ENCODE measurements around the gene ZCCHC10.
"Not testable (repeated sequence)": the region's sequence is repeated elsewhere in the genome, so short reads cannot be mapped to it uniquely, and the experiment has no call there.

ZCCHC10 gene

DNA sequence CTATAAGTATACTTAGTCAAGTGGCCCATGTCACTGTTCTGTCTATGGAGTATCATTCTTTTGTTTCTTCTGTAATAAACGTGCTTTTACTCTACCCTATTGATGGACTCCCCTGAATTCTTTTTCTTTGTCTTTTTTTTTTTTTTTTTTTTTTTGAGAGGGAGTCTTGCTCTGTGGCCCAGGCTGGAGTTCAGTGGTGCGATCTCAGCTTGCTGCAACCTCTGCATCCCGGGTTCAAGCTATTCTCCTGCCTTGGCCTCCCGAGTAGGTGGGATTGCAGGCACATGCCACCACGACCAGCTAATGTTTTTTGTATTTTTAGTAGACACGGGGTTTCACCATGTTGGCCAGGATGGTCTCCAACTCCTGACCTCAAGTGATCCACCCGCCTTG is 53.9 kb downstream of the ZCCHC10 start:
- DNase-seq = not testable (repeated sequence)

- DNase-seq = peak; percentile 59
Observed at GRCh38 chr5:132971483-132972435, 54.6 kb downstream of the ZCCHC10 start.

DNA sequence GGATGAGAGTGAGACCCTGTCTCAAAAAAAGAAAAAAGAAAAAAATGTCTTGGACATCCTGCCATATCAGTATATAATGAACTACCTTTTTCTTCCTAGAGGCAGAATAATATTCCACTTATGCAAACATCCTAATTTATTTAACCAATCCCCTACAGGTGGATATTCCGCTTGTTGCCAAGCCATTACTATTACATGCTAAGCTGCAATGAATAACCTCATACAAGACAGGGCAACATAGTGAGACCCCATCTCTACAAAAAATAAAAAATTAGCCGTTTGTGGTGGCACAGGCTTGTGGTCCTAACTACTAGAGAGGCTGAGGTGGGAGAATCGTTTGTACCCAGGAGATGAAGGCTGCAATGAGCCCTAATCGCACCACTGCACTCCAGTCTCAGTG is 61.2 kb downstream of the ZCCHC10 start:
- no peak for DNase-seq

GRCh38 chr5:132963171-132964104 is 62.9 kb downstream of the ZCCHC10 start, which contains the start of gene AFF4:
TSS of gene AFF4 (minus strand) at chr5:132963634. CDS start at chr5:132937189, 26,445 bp downstream.
- DNase-seq = peak; percentile 94

DNA sequence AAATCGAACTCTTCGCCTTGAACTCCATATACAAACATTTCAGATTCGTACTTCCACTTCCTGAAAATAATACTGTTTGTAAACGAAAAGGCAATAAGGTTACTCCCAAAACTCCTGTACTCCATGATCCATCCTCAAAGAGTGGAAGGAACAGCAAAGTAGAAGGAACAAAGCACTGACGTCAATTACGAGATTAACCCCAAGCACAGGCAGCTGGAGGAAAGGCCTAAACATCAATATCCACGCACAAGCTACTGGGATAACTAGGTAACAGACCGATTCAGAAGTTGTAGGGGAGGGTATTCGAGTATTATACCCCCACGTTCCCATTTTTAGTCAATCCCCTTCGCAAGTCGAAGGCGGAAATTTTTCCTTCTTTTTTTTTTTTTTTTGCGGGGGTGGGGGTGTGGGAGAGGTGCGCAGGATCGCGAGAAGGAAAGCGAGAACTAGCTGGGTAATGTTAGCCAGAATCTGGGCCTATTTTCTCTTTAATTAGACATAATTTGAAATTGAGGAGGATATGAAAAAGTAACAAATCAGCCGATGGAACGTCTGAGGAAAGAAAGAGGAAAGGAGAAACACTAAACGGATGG is 63.8 kb downstream of the ZCCHC10 start:
- peak; percentile 57 for DNase-seq

DNA sequence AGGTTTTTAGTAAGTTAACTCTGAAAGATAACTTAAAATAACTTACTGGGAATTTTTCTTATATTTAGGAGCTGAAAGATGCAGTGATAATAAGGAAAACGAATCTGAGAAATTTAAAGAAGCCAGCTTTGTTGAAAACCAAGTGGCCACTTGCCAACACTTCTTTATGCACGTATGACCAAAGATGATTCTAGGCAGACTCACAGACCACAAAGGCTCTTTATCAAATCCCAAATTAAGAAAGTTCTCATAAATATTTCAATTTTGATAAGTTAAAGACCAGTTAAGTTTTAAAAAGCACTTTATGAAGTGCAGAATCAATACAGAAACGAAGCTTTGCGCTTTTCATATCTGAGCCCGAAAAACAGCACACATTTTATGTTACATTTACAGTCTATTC is 64.5 kb downstream of the ZCCHC10 start:
- peak; percentile 65 for DNase-seq

DNA sequence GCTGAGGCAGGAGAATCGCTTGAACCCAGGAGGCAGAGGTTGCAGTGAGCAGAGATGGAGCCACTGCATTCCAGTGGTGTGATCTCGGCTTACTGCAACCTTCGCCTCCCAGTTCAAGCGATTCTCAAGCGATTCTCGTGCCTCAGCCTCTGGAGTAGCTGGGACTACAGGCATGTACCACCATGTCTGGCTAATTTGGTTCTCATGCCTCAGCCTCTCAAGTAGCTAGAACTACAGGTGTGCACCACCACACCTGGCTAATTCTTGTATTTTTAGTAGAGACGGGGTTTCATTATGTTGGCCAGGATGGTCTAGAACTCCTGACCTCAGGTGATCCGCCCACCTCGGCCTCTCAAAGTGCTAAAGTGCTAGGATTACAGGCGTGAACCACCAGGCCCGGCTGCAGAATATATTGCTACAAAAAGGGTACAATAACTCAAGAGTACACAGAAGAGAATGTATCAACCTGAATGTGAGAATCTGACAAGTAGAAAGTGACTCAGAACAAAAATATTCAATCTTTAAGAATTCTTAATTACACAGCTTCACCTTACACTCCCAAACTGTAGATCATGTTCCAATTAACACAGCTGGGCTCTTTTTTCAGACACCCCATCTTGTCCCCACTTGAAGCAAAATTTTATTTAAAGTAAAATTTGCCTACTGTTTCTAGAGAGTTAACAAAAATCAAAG is 65.1 kb downstream of the ZCCHC10 start:
- peak; percentile 7 for DNase-seq

GRCh38 chr5:132956166-132956799 is 70.1 kb downstream of the ZCCHC10 start:
- not testable (repeated sequence) for DNase-seq

DNA sequence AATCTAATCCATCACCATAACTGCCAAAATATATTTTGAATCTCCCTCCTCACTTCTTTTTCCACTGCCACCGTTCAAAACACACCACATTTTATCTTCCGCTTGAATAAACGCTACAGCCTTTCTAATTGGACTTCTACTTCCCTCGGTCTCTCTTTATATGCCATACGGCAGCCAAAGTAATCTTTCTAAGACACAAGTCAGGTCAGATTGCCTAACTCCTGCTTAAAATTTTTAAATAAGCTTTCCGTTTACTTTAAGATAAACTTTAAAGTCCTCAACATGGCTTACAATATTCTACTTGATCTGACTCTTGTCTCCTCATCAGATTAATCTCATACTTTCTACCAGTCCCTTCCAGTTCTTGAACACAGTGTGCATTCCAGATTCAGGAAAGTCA is 72.6 kb downstream of the ZCCHC10 start:
- DNase-seq = no peak

DNA sequence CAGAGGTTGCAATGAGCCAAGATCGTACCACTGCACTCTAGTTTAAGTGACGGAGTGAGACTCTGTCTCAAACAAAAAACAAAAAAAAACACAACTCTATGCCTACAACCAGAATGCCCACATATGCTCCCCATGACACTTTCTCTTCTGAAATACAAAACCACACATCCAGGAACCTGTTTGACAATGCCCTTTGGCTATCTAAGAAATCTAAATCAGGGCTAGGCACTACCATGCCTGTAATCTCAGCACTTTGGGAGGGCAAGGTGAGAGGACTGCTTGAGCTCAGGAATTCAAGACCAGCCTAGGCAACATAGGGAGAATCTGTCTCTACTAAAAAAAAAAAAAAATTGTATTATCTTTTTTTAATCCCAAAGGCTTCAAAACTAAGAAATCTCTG is 73.5 kb downstream of the ZCCHC10 start:
- DNase-seq = no peak

- no peak for DNase-seq
Observed at GRCh38 chr5:132951897-132952296, 74.5 kb downstream of the ZCCHC10 start.

DNA sequence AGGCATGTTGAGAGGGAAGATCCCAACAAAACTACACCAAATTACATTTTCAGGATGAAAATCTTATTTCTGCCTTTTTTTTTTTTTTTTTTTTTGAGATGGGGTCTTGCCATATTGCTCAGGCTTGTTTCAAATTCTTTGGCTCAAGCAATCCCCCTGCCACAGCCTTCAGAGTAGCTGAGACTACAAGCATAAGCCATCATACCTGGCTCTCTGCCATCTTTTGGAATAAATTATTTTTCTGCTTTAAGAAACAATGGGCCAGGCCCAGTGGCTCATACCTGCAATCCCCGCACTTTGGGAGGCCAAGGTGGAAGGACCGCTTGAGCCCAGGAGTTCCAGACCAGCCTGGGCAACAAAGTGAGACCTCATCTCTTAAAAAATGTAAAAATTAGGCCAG is 77.2 kb downstream of the ZCCHC10 start:
- peak; percentile 18 for DNase-seq

- peak; percentile 80 for DNase-seq
Observed at GRCh38 chr5:132947671-132948070, 78.7 kb downstream of the ZCCHC10 start.
